ENCODE data around the gene NR5A2.
A peak's percentile ranks its signal among the peaks of the same experiment; 100 is the strongest.

The NR5A2 gene

GRCh38 chr1:200168926-200169325 is 141.4 kb downstream of the NR5A2 start:
- TF ChIP-seq, protein P1, sequence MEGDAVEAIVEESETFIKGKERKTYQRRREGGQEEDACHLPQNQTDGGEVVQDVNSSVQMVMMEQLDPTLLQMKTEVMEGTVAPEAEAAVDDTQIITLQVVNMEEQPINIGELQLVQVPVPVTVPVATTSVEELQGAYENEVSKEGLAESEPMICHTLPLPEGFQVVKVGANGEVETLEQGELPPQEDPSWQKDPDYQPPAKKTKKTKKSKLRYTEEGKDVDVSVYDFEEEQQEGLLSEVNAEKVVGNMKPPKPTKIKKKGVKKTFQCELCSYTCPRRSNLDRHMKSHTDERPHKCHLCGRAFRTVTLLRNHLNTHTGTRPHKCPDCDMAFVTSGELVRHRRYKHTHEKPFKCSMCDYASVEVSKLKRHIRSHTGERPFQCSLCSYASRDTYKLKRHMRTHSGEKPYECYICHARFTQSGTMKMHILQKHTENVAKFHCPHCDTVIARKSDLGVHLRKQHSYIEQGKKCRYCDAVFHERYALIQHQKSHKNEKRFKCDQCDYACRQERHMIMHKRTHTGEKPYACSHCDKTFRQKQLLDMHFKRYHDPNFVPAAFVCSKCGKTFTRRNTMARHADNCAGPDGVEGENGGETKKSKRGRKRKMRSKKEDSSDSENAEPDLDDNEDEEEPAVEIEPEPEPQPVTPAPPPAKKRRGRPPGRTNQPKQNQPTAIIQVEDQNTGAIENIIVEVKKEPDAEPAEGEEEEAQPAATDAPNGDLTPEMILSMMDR (conservative IDR thresholded peaks at IDR 0.05; ENCODE audit: low read length), result no peak
- no peak for DNase-seq (ENCODE audit: low read depth)
- no peak overlapping the region for H3K4me3 ChIP-seq (ENCODE audit: low read length)

DNA sequence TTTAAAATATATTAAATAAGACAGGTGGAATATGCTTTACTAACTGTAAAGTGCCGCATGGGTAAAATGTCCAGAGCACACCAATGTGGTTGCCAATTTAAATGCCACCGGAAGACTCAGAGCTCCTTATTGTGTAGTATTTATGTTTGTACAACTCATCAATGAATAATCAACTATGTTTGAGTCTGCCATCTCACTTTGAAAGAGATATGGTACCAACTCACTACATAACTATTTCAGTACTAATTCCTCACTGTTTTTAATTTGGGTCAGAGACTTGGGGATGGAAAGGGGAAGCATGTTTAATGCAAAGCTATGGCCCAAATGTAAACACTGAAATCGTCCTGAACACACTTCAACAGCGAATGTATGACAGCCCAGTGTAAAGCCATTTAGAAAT is 144.8 kb downstream of the NR5A2 start:
- TF ChIP-seq, protein P1 (conservative IDR thresholded peaks at IDR 0.05; ENCODE audit: low read length), result no peak
- peak; percentile 24 for DNase-seq (ENCODE audit: low read depth)
- H3K4me3 ChIP-seq (ENCODE audit: low read length), result no peak overlapping the region

DNA sequence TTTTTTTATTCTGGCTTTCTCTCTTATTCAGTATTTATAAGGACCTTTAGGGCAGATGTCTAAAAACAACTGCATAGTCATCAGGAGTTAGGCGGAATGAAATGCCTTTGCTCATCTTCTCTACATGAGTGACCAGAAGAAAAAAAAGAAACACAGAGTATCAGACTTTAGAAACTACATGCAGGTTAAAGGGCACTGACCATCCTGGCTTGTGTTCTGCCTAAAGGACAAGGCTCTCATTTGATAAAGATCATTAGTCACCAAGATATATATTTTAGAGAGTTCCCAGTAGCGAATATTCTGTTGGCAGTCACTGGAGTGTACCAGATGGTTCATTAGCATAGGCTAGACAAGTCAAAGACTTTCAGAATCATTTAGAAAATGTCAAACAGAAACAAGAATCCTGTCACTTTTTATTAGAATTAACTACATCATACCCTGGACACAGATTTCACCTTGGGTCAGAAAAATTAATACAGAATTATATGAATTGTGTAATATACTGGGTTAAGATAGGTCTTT is 145.6 kb downstream of the NR5A2 start:
- DNase-seq (ENCODE audit: low read depth), result no peak
- TF ChIP-seq, protein P1 (conservative IDR thresholded peaks at IDR 0.05; ENCODE audit: low read length), result no peak
- no peak overlapping the region for H3K4me3 ChIP-seq (ENCODE audit: low read length)

DNA sequence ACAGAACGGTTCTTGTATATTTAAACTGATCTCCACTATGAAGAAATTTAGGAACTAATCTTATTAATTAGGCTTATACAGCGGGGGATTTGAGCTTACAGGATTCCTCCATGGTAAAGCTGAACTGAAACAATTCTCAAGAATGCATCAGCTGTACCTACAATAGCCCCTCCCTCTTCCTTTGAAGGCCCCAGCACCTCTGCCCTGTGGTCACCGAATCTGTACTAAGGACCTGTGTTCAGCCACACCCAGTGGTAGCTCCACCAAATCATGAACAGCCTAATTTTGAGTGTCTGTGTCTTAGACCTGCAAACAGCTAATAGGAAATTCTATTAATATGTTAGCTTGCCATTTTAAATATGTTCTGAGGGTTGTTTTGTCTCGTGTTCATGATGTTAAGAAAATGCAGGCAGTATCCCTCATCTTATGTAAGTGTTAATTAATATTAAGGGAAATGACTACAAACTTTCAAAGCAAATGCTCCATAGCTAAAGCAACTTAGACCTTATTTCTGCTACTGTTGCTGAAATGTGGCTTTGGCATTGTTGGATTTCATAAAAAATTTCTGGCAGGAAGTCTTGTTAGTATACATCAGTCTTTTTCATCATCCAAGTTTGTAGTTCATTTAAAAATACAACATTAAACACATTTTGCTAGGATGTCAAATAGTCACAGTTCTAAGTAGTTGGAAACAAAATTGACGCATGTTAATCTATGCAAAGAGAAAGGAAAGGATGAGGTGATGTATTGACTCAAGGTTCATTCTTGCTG is 147.2 kb downstream of the NR5A2 start:
- no peak overlapping the region for H3K4me3 ChIP-seq (ENCODE audit: low read length)
- TF ChIP-seq, protein P1 (conservative IDR thresholded peaks at IDR 0.05; ENCODE audit: low read length), result no peak
- DNase-seq (ENCODE audit: low read depth), result no peak

DNA sequence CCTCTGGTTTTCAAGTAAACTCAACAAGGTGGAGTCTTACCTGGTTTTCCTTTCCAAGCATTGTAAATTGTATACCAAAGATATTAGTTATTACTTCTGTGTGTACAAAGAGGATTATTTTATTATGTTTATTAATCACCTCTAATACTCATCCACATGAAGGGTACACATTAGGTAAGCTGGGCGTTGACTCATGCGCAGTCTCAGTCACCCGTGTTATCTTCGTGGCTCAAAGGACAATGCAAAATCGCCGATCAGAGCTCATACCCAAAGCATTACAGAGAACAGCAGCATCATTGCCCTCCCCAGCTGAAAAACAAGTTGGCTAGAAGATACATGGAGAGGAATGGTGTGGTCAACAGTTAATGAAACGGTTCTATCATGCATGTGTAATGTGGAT is 148.7 kb downstream of the NR5A2 start:
- no peak for DNase-seq (ENCODE audit: low read depth)
- TF ChIP-seq, protein P1 (conservative IDR thresholded peaks at IDR 0.05; ENCODE audit: low read length), result no peak
- H3K4me3 ChIP-seq (ENCODE audit: low read length), result no peak overlapping the region

- H3K4me3 ChIP-seq (ENCODE audit: low read length), result no peak overlapping the region
- no peak for DNase-seq (ENCODE audit: low read depth)
- TF ChIP-seq, protein P1 (conservative IDR thresholded peaks at IDR 0.05; ENCODE audit: low read length), result no peak
Observed at GRCh38 chr1:200176798-200177197, 149.3 kb downstream of the NR5A2 start.

DNA sequence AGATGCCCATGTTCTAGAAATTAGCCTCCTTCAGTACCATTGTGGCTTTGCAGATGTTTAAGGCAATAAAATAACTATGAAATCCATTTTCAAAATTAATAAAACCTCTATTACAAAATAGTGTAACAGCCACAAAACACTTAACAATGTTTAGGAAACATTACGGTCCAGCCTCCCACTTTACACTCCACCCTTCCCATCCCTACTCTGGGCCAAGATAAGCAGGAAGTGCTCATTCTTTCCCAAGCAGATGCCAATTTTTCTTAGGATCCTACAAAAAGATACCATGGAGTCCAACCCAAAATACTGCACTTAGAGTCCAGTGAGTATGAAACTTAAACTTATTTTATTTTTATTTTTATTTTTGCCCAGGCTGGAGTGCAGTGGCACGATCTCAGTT is 150.8 kb downstream of the NR5A2 start:
- TF ChIP-seq, protein P1 (conservative IDR thresholded peaks at IDR 0.05; ENCODE audit: low read length), result no peak
- DNase-seq (ENCODE audit: low read depth), result no peak
- no peak overlapping the region for H3K4me3 ChIP-seq (ENCODE audit: low read length)

Measured in AG10803 (cell line).